Mesenchymal stem cell (in vitro differentiated cells and primary cell): ENCODE results near the gene SPTY2D1.
"Not testable (repeated sequence)": the region's sequence is repeated elsewhere in the genome, so short reads cannot be mapped to it uniquely, and the experiment has no call there.

Experiments used
- DNase-seq: peaks from one replicate; pipeline ENCODE4 v3.0.0-alpha.2; 2013
- H2AFZ ChIP-seq: one replicate; pipeline ENCODE4 v1.6.1; 2013; ENCODE audit warnings: low read depth, mild to moderate bottlenecking, control low read depth, inconsistent platforms, low read length, moderate library complexity
- H2AK5ac ChIP-seq: 2 replicates; pipeline ENCODE4 v1.6.1; 2013; ENCODE audit warnings: low read length, moderate library complexity, mild to moderate bottlenecking, inconsistent platforms; ENCODE audit not compliant: severe bottlenecking
- H2BK120ac ChIP-seq: one replicate; pipeline ENCODE4 v1.6.1; 2013; ENCODE audit warnings: low read depth, mild to moderate bottlenecking, inconsistent platforms, low read length, moderate library complexity
- H2BK12ac ChIP-seq, 2 experiments: one replicate each; pipeline ENCODE4 v1.6.1; 2013; ENCODE audit warnings: inconsistent platforms in 2 of 2, low read length in 2 of 2, mild to moderate bottlenecking in 2 of 2, moderate library complexity in 2 of 2, control low read depth in 1 of 2
- H2BK15ac ChIP-seq: one replicate; pipeline ENCODE4 v1.6.1; 2013; ENCODE audit warnings: mild to moderate bottlenecking, low read depth, inconsistent platforms; ENCODE audit not compliant: poor library complexity, severe bottlenecking
- H2BK5ac ChIP-seq: 2 replicates; pipeline ENCODE4 v1.6.1; 2013; ENCODE audit warnings: low read depth, mild to moderate bottlenecking, low read length, control low read depth, inconsistent platforms; ENCODE audit not compliant: poor library complexity, severe bottlenecking
- H3K14ac ChIP-seq, 2 experiments: one replicate each; pipeline ENCODE4 v1.6.1; 2013; ENCODE audit warnings: inconsistent platforms in 2 of 2, low read length in 2 of 2, control low read depth in 1 of 2, mild to moderate bottlenecking in 1 of 2, moderate library complexity in 1 of 2
- H3K18ac ChIP-seq, 2 experiments: one replicate each; pipeline ENCODE4 v1.6.1; 2013; ENCODE audit warnings: inconsistent platforms in 2 of 2, low read length in 2 of 2, control low read depth in 1 of 2, low read depth in 1 of 2, mild to moderate bottlenecking in 1 of 2
- H3K23ac ChIP-seq, 2 experiments: one replicate each; pipeline ENCODE4 v1.6.1; 2013; ENCODE audit warnings: inconsistent platforms in 2 of 2, low read length in 2 of 2, mild to moderate bottlenecking in 2 of 2, moderate library complexity in 2 of 2, control low read depth in 1 of 2
- H3K27ac ChIP-seq: 2 replicates; pipeline ENCODE4 v1.5.1; 2013; ENCODE audit warnings: mild to moderate bottlenecking, moderate library complexity, low read length, control low read depth, inconsistent platforms; ENCODE audit not compliant: poor library complexity, severe bottlenecking
- H3K27me3 ChIP-seq, 2 experiments: 2 replicates each; pipeline versions ENCODE4 v1.6.1 to v1.7.0; 2013; ENCODE audit warnings: low read length in 2 of 2, mild to moderate bottlenecking in 2 of 2, moderate library complexity in 2 of 2, control low read depth in 1 of 2, inconsistent platforms in 1 of 2; ENCODE audit not compliant: control insufficient read depth in 1 of 2, insufficient read depth in 1 of 2
- H3K36me3 ChIP-seq, 2 experiments: 2 replicates each; pipeline versions ENCODE4 v1.6.1 to v1.7.0; 2013; ENCODE audit warnings: low read length in 2 of 2, control low read depth in 1 of 2, inconsistent platforms in 1 of 2, low read depth in 1 of 2, mild to moderate bottlenecking in 1 of 2; ENCODE audit not compliant: insufficient read depth in 2 of 2, control insufficient read depth in 1 of 2
- H3K4ac ChIP-seq, 2 experiments: one replicate each; pipeline ENCODE4 v1.6.1; 2013; ENCODE audit warnings: inconsistent platforms in 2 of 2, low read length in 2 of 2, mild to moderate bottlenecking in 2 of 2, moderate library complexity in 2 of 2, control low read depth in 1 of 2, low read depth in 1 of 2
- H3K4me1 ChIP-seq: 2 replicates; pipeline ENCODE4 v1.6.1; 2013; ENCODE audit warnings: low read depth, low read length, control low read depth; ENCODE audit not compliant: control insufficient read depth, insufficient read depth
- H3K4me2 ChIP-seq: 2 replicates; pipeline ENCODE4 v1.6.1; 2013; ENCODE audit warnings: low read length, mild to moderate bottlenecking, inconsistent platforms; ENCODE audit not compliant: poor library complexity, severe bottlenecking
- H3K4me3 ChIP-seq, 2 experiments: 2 replicates each; pipeline versions ENCODE4 v1.5.1 to v1.7.0; 2013; ENCODE audit warnings: low read length in 2 of 2, mild to moderate bottlenecking in 2 of 2, control low read depth in 1 of 2, low read depth in 1 of 2; ENCODE audit not compliant: insufficient read depth in 1 of 2
- H3K79me1 ChIP-seq: replicated peaks from 2 replicates; pipeline ENCODE4 v1.6.1; 2013; ENCODE audit warnings: mild to moderate bottlenecking, control low read depth, low read length, inconsistent platforms; ENCODE audit not compliant: poor library complexity, severe bottlenecking
- H3K9ac ChIP-seq: 2 replicates; pipeline ENCODE4 v1.7.0; 2013; ENCODE audit warnings: mild to moderate bottlenecking, low read length, moderate library complexity
- H3K9me3 ChIP-seq: 2 replicates; pipeline ENCODE4 v1.7.0; 2013; ENCODE audit warnings: mild to moderate bottlenecking, low read length; ENCODE audit not compliant: control insufficient read depth
- H4K8ac ChIP-seq: one replicate; pipeline ENCODE4 v1.6.1; 2013; ENCODE audit warnings: inconsistent platforms, mild to moderate bottlenecking, low read length, moderate library complexity
- H4K91ac ChIP-seq: one replicate; pipeline ENCODE4 v1.6.1; 2013; ENCODE audit warnings: mild to moderate bottlenecking, low read length, inconsistent platforms
- WGBS: methylation state at CpG from one replicate; pipeline ENCODE4 v1.1.7; 2013; ENCODE audit warnings: mixed read lengths; 5-methylcytosine and 5-hydroxymethylcytosine counted together

Gene SPTY2D1

DNA sequence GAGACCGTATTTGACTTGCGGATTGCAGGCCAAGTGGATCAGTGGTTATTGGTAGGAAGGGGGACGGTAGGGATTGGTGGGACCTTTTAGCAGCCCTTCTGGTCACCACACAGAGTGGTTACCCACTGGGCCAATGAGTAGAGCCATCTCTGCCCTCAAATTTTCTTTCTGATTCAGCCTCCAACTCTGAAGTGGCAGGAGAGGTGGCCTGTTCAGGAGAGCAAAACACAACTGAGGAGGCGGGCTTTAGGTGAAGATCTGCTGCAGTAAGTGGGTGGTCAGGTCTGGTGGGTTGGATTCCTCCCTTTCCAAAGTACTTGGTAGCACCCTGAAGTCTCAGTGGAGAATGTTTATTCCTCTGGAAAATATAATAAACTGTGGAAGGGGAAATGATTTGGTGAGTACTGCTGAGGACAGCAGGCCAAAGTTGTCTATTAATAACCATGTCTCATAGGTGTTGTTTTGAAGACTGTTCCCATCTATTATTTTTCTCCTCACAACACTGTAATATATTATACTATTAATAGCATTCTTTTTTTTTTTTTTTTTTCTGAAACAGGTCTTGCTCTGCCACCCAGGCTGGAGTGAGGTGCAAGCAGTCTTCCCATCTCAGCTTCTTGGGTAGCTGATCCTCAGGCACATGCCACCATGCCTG is 33.1 kb downstream of the SPTY2D1 start:
- Histone ChIP-seq H4K8ac (no peak overlapping the region), H3K27ac (no peak overlapping the region), H3K4me3 (no peak overlapping the region), H3K27me3 (no peaks in the 10 kb centered on the region), H3K23ac (no peak overlapping the region), H3K36me3 (peaks cover 16 to 24% of the 10 kb centered on the region in 2 experiments), H3K14ac (no peak overlapping the region), H3K18ac (peak overlapping the region in 1 of 2 experiments; percentile 19), H2BK12ac (no peak overlapping the region), H2AK5ac (no peak overlapping the region), H4K91ac (no peak overlapping the region), H2AFZ (no peak overlapping the region), H2BK15ac (no peak overlapping the region), H3K9ac (no peak overlapping the region), H2BK120ac (no peak overlapping the region), H3K79me1 (peaks cover 27% of the 10 kb centered on the region), H3K4ac (no peak overlapping the region), H3K4me2 (no peak overlapping the region), H3K4me1 (no peaks in the 10 kb centered on the region), H2BK5ac (no peak overlapping the region), H3K9me3 (no peaks in the 10 kb centered on the region)
- DNase-seq = no peak
- 97% methylated on average over 4 of the region's 4 CpGs for WGBS

- no peak within 1 kb of the TSS for H3K18ac ChIP-seq
- peaks cover 3% of the 10 kb centered on the region for H3K4me1 ChIP-seq
- peaks cover 38% of the 10 kb centered on the region for H3K79me1 ChIP-seq
- no peaks in the 10 kb centered on the region for H3K9me3 ChIP-seq
- H4K8ac ChIP-seq = no peak within 1 kb of the TSS
- H3K14ac ChIP-seq = no peak within 1 kb of the TSS
- no peaks in the 10 kb centered on the region for H3K27me3 ChIP-seq
- 94% methylated on average over 6 of the region's 7 CpGs for WGBS
- no peak within 1 kb of the TSS for H2BK15ac ChIP-seq
- DNase-seq = no peak
- no peak within 1 kb of the TSS for H4K91ac ChIP-seq
- H3K4me3 ChIP-seq = no peak within 1 kb of the TSS
- no peak within 1 kb of the TSS for H3K9ac ChIP-seq
- H3K4ac ChIP-seq = no peak within 1 kb of the TSS
- H3K27ac ChIP-seq = no peak within 1 kb of the TSS
- no peak within 1 kb of the TSS for H2BK5ac ChIP-seq
- H2AK5ac ChIP-seq = no peak within 1 kb of the TSS
- no peak within 1 kb of the TSS for H3K23ac ChIP-seq
- H2AFZ ChIP-seq = no peak within 1 kb of the TSS
- H3K36me3 ChIP-seq = peaks cover 19 to 23% of the 10 kb centered on the region in 2 experiments
- H3K4me2 ChIP-seq = no peak within 1 kb of the TSS
- no peak within 1 kb of the TSS for H2BK120ac ChIP-seq
- no peak within 1 kb of the TSS for H2BK12ac ChIP-seq
Observed at GRCh38 chr11:18599739-18600230, 34.4 kb downstream of the SPTY2D1 start, which contains the start of gene MISFA. Gene MISFA, plus strand, starts transcription at chr11:18599789. Its CDS starts 140 bp downstream, at chr11:18599929.

DNA sequence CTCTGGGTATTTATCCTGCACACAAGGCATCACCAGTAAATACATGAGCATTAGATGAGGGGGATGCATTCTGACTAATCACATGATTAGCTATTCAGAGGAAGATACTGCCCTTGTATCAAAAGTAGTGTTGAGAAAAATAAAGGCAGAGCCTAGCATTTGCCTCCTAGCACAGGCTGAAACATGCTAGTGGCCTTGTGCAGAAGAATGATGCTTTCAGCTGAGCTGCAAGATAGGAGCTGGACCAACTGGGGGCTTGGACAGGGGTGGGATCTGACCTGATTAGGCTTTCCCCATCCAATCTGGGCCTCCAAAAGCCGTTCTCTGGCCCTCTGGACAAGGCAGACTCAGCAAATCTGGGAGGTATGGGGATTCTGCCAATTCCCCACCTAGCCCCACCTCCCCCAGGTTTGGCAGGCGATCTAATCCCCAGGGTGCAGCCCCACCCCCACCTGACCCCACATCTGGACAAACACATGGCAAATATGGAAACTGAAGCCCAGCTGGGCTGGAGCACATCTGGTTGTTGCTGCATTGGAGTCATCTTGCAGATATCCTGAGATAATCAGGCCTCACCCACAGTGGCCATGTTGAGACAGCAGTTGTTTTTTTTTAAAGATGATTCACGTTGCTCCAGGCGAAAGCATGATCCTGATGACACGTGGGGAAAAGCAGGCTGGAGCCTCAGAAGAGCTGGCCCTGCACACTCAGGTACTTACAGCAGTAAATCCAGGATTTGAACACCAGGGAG is 39.0 kb downstream of the SPTY2D1 start:
- no peak overlapping the region for H3K4ac ChIP-seq
- peaks cover 15 to 16% of the 10 kb centered on the region in 2 experiments for H3K36me3 ChIP-seq
- no peak overlapping the region for H2BK15ac ChIP-seq
- H2AK5ac ChIP-seq = no peak overlapping the region
- no peak for DNase-seq
- no peak overlapping the region for H3K14ac ChIP-seq
- H4K91ac ChIP-seq = peak overlapping the region; percentile 27
- no peaks in the 10 kb centered on the region for H3K27me3 ChIP-seq
- H2BK120ac ChIP-seq = no peak overlapping the region
- WGBS = 70% methylated on average over 5 of the region's 5 CpGs
- H2BK5ac ChIP-seq = no peak overlapping the region
- H3K4me1 ChIP-seq = peaks cover 4% of the 10 kb centered on the region
- no peak overlapping the region for H3K27ac ChIP-seq
- H3K4me3 ChIP-seq = no peak overlapping the region
- H2AFZ ChIP-seq = no peak overlapping the region
- H3K9me3 ChIP-seq = no peaks in the 10 kb centered on the region
- H4K8ac ChIP-seq = no peak overlapping the region
- no peak overlapping the region for H3K18ac ChIP-seq
- H3K4me2 ChIP-seq = no peak overlapping the region
- no peak overlapping the region for H2BK12ac ChIP-seq
- peaks cover 51% of the 10 kb centered on the region for H3K79me1 ChIP-seq
- H3K9ac ChIP-seq = peak overlapping the region; percentile 38
- no peak overlapping the region for H3K23ac ChIP-seq

GRCh38 chr11:18594088-18594487 is 40.1 kb downstream of the SPTY2D1 start:
- Histone ChIP-seq H3K79me1 (peaks cover 55% of the 10 kb centered on the region), H3K36me3 (peaks cover 15 to 16% of the 10 kb centered on the region in 2 experiments)
- not testable (repeated sequence) for H3K23ac ChIP-seq, H4K8ac ChIP-seq, H3K4me2 ChIP-seq, H3K9ac ChIP-seq, H2BK15ac ChIP-seq, H2BK5ac ChIP-seq, H4K91ac ChIP-seq, H2AFZ ChIP-seq, H3K9me3 ChIP-seq, H3K4me3 ChIP-seq, H3K18ac ChIP-seq, H3K27me3 ChIP-seq, H3K4me1 ChIP-seq, H3K14ac ChIP-seq, H2BK12ac ChIP-seq, H3K27ac ChIP-seq, H2BK120ac ChIP-seq, H3K4ac ChIP-seq, H2AK5ac ChIP-seq, DNase-seq
- WGBS = no CpG with 5 or more reads among the region's 5 CpGs
